ENCODE results near the gene MTHFS.
A peak's percentile ranks its signal among the peaks of the same experiment; 100 is the strongest.
"Not testable (repeated sequence)": the region's sequence is repeated elsewhere in the genome, so short reads cannot be mapped to it uniquely, and the experiment has no call there.

Gene MTHFS

DNA sequence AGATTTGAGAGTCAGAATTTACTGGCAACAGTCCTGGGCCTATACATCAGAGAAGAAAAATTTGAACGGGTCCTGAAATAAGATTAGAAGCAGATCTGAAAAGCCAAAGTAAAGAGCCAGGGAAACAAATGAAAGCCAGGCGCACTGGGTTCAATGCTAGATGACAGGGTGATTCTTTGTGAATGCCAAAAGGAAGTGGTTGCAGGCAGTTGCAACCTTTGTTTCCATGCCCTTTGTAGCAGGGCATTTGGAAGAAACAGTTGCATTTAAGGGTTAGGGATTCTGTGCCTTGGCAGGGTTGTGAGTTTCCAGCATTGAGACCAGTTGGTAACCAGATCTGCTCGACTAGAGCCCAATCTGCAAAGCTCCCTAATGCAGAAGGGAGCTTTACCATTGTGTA lies 36.4 kb upstream of the MTHFS start:
- no peak overlapping the region for H3K4me3 ChIP-seq (replicated peaks; ENCODE audit: low read depth, low read length)
- TF ChIP-seq, protein P1, sequence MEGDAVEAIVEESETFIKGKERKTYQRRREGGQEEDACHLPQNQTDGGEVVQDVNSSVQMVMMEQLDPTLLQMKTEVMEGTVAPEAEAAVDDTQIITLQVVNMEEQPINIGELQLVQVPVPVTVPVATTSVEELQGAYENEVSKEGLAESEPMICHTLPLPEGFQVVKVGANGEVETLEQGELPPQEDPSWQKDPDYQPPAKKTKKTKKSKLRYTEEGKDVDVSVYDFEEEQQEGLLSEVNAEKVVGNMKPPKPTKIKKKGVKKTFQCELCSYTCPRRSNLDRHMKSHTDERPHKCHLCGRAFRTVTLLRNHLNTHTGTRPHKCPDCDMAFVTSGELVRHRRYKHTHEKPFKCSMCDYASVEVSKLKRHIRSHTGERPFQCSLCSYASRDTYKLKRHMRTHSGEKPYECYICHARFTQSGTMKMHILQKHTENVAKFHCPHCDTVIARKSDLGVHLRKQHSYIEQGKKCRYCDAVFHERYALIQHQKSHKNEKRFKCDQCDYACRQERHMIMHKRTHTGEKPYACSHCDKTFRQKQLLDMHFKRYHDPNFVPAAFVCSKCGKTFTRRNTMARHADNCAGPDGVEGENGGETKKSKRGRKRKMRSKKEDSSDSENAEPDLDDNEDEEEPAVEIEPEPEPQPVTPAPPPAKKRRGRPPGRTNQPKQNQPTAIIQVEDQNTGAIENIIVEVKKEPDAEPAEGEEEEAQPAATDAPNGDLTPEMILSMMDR (IDR thresholded peaks at IDR 0.05; ENCODE audit: low read depth, low read length, missing control alignments), result no peak
- DNase-seq (ENCODE audit: extremely low read depth, low read depth), result no peak

DNA sequence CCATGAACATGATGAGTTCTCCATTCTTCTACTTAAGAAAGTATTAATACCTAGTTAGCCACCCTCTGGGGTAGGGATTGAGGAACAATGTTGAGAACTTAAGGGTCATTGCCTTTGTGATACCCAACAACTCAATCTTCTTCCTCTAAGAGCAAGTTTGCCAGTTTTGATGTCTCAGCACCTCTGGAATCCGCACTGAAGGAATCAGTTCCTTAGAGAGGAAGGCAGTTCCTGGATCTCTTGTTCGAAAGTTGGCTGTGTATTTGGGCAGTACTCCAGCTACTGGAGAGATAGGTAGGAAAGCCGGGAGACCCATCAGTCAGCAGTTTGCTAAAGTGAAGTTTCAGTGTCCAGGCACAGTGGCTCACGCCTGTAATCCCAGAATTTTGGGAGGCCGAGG lies 35.6 kb upstream of the MTHFS start:
- no peak for DNase-seq (ENCODE audit: extremely low read depth, low read depth)
- TF ChIP-seq, protein P1 (IDR thresholded peaks at IDR 0.05; ENCODE audit: low read depth, low read length, missing control alignments), result no peak
- H3K4me3 ChIP-seq (replicated peaks; ENCODE audit: low read depth, low read length), result no peak overlapping the region

DNA sequence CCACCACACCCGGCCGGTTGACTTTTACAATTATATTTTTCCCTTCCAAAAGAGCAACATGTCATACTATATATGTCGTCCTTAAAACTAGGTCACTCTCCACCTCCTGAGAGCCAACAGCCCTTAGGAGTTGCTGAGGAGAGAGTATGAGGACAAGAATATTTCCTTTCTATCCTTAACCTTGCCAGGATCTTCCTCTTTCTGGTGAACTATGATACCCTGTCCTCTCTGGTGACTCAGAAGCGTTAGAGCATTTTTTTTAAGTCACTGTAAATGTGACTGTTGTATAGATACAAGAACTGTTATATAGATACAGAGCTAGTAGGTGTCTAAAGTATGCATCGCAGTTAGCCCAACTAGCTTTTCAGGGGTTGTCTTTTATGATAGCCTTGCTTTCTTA lies 33.7 kb upstream of the MTHFS start:
- no peak for DNase-seq (ENCODE audit: extremely low read depth, low read depth)
- H3K4me3 ChIP-seq (replicated peaks; ENCODE audit: low read depth, low read length), result no peak overlapping the region
- TF ChIP-seq, protein P1 (IDR thresholded peaks at IDR 0.05; ENCODE audit: low read depth, low read length, missing control alignments), result no peak

DNA sequence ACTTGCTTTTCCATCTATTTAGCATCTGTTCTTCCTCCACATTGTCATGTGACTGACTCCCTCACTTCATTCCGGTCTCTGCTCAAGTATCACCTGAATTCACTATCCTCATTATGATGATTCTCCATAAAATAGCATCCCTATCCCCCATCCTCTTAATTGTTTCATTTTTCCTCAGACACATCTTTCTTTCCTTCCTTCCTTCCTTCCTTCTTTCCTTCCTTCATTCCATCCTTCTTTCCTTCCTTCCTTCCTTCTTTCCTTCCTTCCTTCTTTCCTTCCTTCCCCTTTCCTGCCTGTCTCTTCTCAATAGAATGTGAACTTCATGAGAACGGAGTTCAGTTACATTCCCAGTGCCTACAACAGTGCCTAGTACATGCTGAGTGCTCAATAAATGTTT lies 32.6 kb upstream of the MTHFS start:
- TF ChIP-seq, protein P1 (IDR thresholded peaks at IDR 0.05; ENCODE audit: low read depth, low read length, missing control alignments), result no peak
- no peak overlapping the region for H3K4me3 ChIP-seq (replicated peaks; ENCODE audit: low read depth, low read length)
- DNase-seq (ENCODE audit: extremely low read depth, low read depth), result no peak

DNA sequence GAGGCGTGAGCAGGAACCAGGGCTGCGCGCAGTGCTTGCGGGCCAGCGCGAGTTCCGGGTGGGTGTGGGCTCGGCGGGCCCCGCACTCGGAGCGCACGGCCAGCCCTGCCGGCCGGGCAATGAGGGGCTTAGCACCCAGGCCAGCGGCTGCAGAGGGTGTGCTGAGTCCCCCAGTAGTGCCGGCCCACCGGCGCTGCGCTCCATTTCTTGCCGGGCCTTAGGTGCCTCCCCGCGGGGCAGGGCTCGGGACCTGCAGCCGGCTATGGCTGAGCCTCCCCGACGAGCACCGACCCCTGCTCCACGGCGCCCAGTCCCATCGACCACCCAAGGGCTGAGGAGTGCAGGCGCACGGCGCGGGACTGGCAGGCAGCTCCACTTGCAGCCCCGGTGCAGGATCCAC lies 29.3 kb upstream of the MTHFS start:
- not testable (repeated sequence) for DNase-seq (ENCODE audit: extremely low read depth, low read depth); H3K4me3 ChIP-seq (replicated peaks; ENCODE audit: low read depth, low read length)

DNA sequence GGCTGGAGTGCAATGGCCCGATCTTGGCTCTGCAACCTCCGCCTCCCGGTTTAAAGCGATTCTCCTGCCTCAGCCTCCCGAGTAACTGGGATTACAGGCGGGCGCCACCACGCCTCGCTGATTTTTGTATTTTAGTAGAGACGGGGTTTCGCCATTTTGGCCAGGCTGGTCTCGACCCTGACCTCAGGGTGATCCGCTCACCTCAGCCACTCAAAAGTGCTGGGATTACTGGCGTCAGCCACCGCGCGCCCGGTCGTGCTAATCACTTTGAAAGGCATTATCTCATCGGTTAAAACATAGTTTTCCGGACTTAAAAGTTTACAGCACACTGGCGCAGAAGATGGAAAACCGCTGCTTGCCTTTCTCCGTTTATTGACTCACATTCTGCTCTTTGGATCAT lies 27.6 kb upstream of the MTHFS start:
- TF ChIP-seq, protein P1 (IDR thresholded peaks at IDR 0.05; ENCODE audit: low read depth, low read length, missing control alignments), result no peak
- DNase-seq (ENCODE audit: extremely low read depth, low read depth), result no peak
- peak overlapping the region; percentile 90 for H3K4me3 ChIP-seq (replicated peaks; ENCODE audit: low read depth, low read length)

DNA sequence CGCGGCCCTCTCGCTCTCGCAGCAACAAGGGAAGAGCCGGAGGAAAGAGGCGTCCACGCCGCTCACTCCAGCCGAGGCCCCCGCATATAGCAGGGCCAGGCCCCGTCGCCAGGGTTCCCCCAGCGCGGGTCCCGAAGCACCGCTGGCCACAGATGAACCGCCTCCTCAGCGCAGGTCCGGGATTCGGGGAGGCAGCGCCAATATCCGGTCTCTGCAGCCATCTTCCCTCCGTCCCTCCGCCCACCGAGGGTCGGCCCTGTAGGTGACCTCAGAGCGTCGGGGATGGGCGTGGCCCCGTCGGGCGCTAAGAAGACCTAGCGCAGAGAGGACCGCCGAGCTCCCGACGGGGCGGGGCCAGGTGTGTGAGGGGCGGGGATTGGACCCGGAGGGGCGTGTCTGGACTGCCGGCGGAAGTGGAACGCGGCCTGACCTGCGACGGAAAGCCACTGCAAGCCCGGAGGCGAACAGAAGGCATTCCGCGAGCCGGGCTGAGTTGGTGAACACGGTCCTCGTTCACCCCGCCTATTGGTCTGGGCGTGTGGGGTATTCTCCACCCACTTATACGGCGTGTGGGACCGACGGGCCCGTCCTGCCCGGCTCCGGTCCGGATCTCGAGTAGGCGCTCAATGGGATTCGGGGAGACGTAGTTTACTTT lies 26.8 kb upstream of the MTHFS start:
- H3K4me3 ChIP-seq (replicated peaks; ENCODE audit: low read depth, low read length), result peak overlapping the region; percentile 90
- TF ChIP-seq, protein P1 (IDR thresholded peaks at IDR 0.05; ENCODE audit: low read depth, low read length, missing control alignments), result no peak
- DNase-seq (ENCODE audit: extremely low read depth, low read depth), result peak; percentile 84

All from HFF-Myc (cell line).